HCT116 (cell line): Measurements from ENCODE around the gene METRN.

Experiments used
- EZH2 ChIP-seq: fragments of 200-600 bp; sonication (generic); IDR thresholded peaks from 2 replicates; pipeline ENCODE4 v1.6.1; 2017; ENCODE audit warnings: antibody characterized with exemption, mixed run types
- POLR2AphosphoS5 ChIP-seq: IDR thresholded peaks from 2 replicates; pipeline ENCODE4 v1.6.1; 2011; ENCODE audit warnings: mild to moderate bottlenecking, low read depth, low read length, moderate library complexity

GRCh38 chr16:730666-731509, 16.0 kb downstream of the METRN start:
- TF ChIP-seq EZH2 (no peak), POLR2AphosphoS5 (no peak)
